IMR-90 (cell line): ENCODE results near the gene MAP7. TPM values are rescaled to one million over a fixed set of nuclear protein-coding genes. Genes with fewer than 3 reads are reported as not detected.

ENCODE experiments used
- ATAC-seq: fragments of 200-7000 bp; cut with Tn5 transposase; 2 replicates; pipeline ENCODE4 v1.9.1; 2020; ENCODE audit warnings: low read depth, mild to moderate bottlenecking, moderate library complexity
- Bru-seq: library from RNA; stranded (reverse); fragments of 400-500 nt; gene quantifications from one replicate; lab custom pipeline; 2021; lab: Mats Ljungman, UMichigan
- BruChase-seq, 2 experiments: library from RNA; stranded (reverse); fragments of 400-500 nt; gene quantifications; one replicate each; lab custom pipeline; 2021; lab: Mats Ljungman, UMichigan
- BruUV-seq: library from RNA; stranded (reverse); fragments of 400-500 nt; replicated peaks from 2 replicates; lab custom pipeline; 2021; lab: Mats Ljungman, UMichigan
- CTCF ChIA-PET: fragments of 300-600 bp; formaldehyde crosslinking; extraction: SDS; loops from one replicate; lab custom pipeline; 2021; ENCODE audit warnings: antibody characterized with exemption; lab: Yijun Ruan, JAX
- POLR2A ChIA-PET: fragments of 300-600 bp; sonication (Branson Sonifier 250); formaldehyde crosslinking; loops from one replicate; lab custom pipeline; 2022; ENCODE audit warnings: antibody characterized with exemption; ENCODE audit not compliant: unreplicated experiment; lab: Charles Lee
- DNase-seq: peaks from one replicate; pipeline ENCODE4 v3.0.0; 2013
- H2AFZ ChIP-seq: replicated peaks from 2 replicates; pipeline ENCODE3; 2013; ENCODE audit warnings: low read length, mild to moderate bottlenecking; ENCODE audit not compliant: poor library complexity
- H2AK5ac ChIP-seq: 2 replicates; pipeline ENCODE4 v1.6.1; 2013; ENCODE audit warnings: low read depth, low read length, inconsistent platforms
- H2AK9ac ChIP-seq: replicated peaks from 2 replicates; pipeline ENCODE3; 2013; ENCODE audit warnings: mild to moderate bottlenecking, low read depth, low read length, moderate library complexity; ENCODE audit not compliant: poor library complexity
- H2BK120ac ChIP-seq: 2 replicates; pipeline ENCODE4 v1.6.1; 2013; ENCODE audit warnings: low read depth, low read length, inconsistent platforms
- H2BK15ac ChIP-seq: 3 replicates; pipeline ENCODE4 v1.6.1; 2013; ENCODE audit warnings: low read depth, low read length, inconsistent platforms
- H2BK20ac ChIP-seq: 2 replicates; pipeline ENCODE4 v1.6.1; 2013; ENCODE audit warnings: low read depth, mild to moderate bottlenecking, inconsistent platforms, low read length, moderate library complexity
- H2BK5ac ChIP-seq: 2 replicates; pipeline ENCODE4 v1.6.1; 2013; ENCODE audit warnings: mild to moderate bottlenecking, low read depth, low read length, inconsistent platforms; ENCODE audit not compliant: poor library complexity, severe bottlenecking
- H3K14ac ChIP-seq: replicated peaks from 2 replicates; pipeline ENCODE4 v1.6.1; 2013; ENCODE audit warnings: low read depth, low read length, inconsistent platforms
- H3K18ac ChIP-seq: 2 replicates; pipeline ENCODE4 v1.6.1; 2013; ENCODE audit warnings: low read depth, low read length, control low read depth
- H3K23ac ChIP-seq: 2 replicates; pipeline ENCODE4 v1.6.1; 2013; ENCODE audit warnings: low read depth, low read length, inconsistent platforms
- H3K27ac ChIP-seq: 2 replicates; pipeline ENCODE4 v1.5.1; 2013; ENCODE audit warnings: mild to moderate bottlenecking, control low read depth, low read length; ENCODE audit not compliant: insufficient read depth
- H3K27me3 ChIP-seq: 2 replicates; pipeline ENCODE4 v1.6.1; 2013; ENCODE audit warnings: low read length; ENCODE audit not compliant: control insufficient read depth, insufficient read depth
- H3K36me3 ChIP-seq: 2 replicates; pipeline ENCODE4 v1.6.1; 2013; ENCODE audit warnings: low read length, mixed read lengths; ENCODE audit not compliant: control insufficient read depth, insufficient read depth
- H3K4ac ChIP-seq: 2 replicates; pipeline ENCODE4 v1.6.1; 2013; ENCODE audit warnings: low read depth, low read length, inconsistent platforms
- H3K4me1 ChIP-seq: 2 replicates; pipeline ENCODE4 v1.6.1; 2013; ENCODE audit warnings: low read length, mixed read lengths; ENCODE audit not compliant: control insufficient read depth, insufficient read depth
- H3K4me2 ChIP-seq: 2 replicates; pipeline ENCODE4 v1.6.1; 2013; ENCODE audit warnings: low read depth, mild to moderate bottlenecking, control low read depth, low read length, moderate library complexity
- H3K4me3 ChIP-seq: 2 replicates; pipeline ENCODE4 v1.5.1; 2013; ENCODE audit warnings: low read depth, mild to moderate bottlenecking, control low read depth, low read length, moderate library complexity; ENCODE audit not compliant: insufficient read depth
- H3K56ac ChIP-seq: 2 replicates; pipeline ENCODE4 v1.6.1; 2013; ENCODE audit warnings: low read length, inconsistent platforms; ENCODE audit not compliant: insufficient read depth; ENCODE audit errors: extremely low read depth
- H3K79me1 ChIP-seq, 2 experiments: 2 replicates each; pipeline ENCODE4 v1.6.1; 2013; ENCODE audit warnings: low read length in 2 of 2, inconsistent platforms in 1 of 2, low read depth in 1 of 2
- H3K9ac ChIP-seq: 2 replicates; pipeline ENCODE4 v1.6.1; 2013; ENCODE audit warnings: low read depth, low read length, control low read depth
- H3K9me1 ChIP-seq: 2 replicates; pipeline ENCODE4 v1.6.1; 2013; ENCODE audit warnings: low read length, inconsistent platforms; ENCODE audit not compliant: insufficient read depth
- H3K9me3 ChIP-seq: 2 replicates; pipeline ENCODE4 v1.6.1; 2013; ENCODE audit warnings: low read length; ENCODE audit not compliant: control insufficient read depth, insufficient read depth
- H4K20me1 ChIP-seq: 2 replicates; pipeline ENCODE4 v1.6.1; 2013; ENCODE audit warnings: low read length, inconsistent platforms; ENCODE audit not compliant: insufficient read depth
- H4K5ac ChIP-seq: 2 replicates; pipeline ENCODE4 v1.6.1; 2013; ENCODE audit warnings: mild to moderate bottlenecking, low read depth, low read length, control low read depth
- H4K8ac ChIP-seq, 2 experiments: 2 replicates each; pipeline ENCODE4 v1.6.1; 2013; ENCODE audit warnings: low read depth in 2 of 2, low read length in 2 of 2, control low read depth in 1 of 2, inconsistent platforms in 1 of 2
- H4K91ac ChIP-seq: 2 replicates; pipeline ENCODE4 v1.6.1; 2013; ENCODE audit warnings: low read depth, low read length, inconsistent platforms; ENCODE audit not compliant: insufficient read depth
- FOS ChIP-seq: fragments of 150-350 bp; IDR thresholded peaks from 2 replicates; pipeline ENCODE4 v1.6.1; 2016; ENCODE audit warnings: low read depth, low read length
- MXI1 ChIP-seq: IDR thresholded peaks from 2 replicates; pipeline ENCODE4 v1.6.1; 2012; ENCODE audit warnings: low read depth, mild to moderate bottlenecking, low read length, moderate library complexity, borderline replicate concordance
- RCOR1 ChIP-seq: IDR thresholded peaks from 2 replicates; pipeline ENCODE4 v1.6.1; 2012; ENCODE audit warnings: mild to moderate bottlenecking, low read length, improper control_type of control experiment; ENCODE audit not compliant: insufficient replicate concordance
- WGBS, 2 experiments: methylation state at CpG; one replicate each; pipeline versions ENCODE4 v1.1.5 to v1.1.7; 2013; ENCODE audit warnings: missing lambda C conversion rate in 2 of 2; ENCODE audit not compliant: insufficient read length in 1 of 2; ENCODE audit errors: extremely low coverage in 2 of 2; 5-methylcytosine and 5-hydroxymethylcytosine counted together
- dilution Hi-C: fragments of 300-500 bp; cut with HindIII; formaldehyde crosslinking; loops from one replicate; pipeline ENCODE4 v1.14.3; 2018; ENCODE audit warnings: low sequenced_read_pairs; ENCODE audit not compliant: unreplicated experiment
- in situ Hi-C: fragments of 300-500 bp; cut with MboI; formaldehyde crosslinking; loops from 3 replicates; pipeline ENCODE4 v1.14.3; 2019; ENCODE audit warnings: low sequenced_read_pairs, inconsistent platforms, mixed read lengths
- intact Hi-C: fragments of 100-400 bp; cut with micrococcal nuclease; formaldehyde crosslinking; loops from 2 replicates; pipeline ENCODE4 v1.10.0; 2022
- long read RNA-seq: library from polyadenylated mRNA; unstranded; transcript quantifications from one replicate; pipeline ENCODE4 v2.0.0, GENCODE V29; 2021; ENCODE audit not compliant: unreplicated experiment
- polyA plus RNA-seq, 3 experiments: library from polyadenylated mRNA; depleted of rRNA; stranded (reverse); fragments of >200 nt; gene quantifications; 2 replicates each; pipeline ENCODE4 v1.2.3, GENCODE V29; 2012; ENCODE audit warnings: low replicate concordance in 1 of 3
- total RNA-seq: library from RNA; depleted of rRNA; stranded (reverse); fragments of >200 nt; gene quantifications from 2 replicates; pipeline ENCODE4 v1.2.3, GENCODE V29; 2012; rRNA removed
- TF ChIP-seq, protein P1 (sequence below): fragments of 150-350 bp; IDR thresholded peaks from 2 replicates; pipeline ENCODE4 v1.6.1; 2016; ENCODE audit warnings: low read depth, mild to moderate bottlenecking, low read length, moderate library complexity, borderline replicate concordance
- TF ChIP-seq, protein P2 (sequence below): conservative IDR thresholded peaks from 2 replicates; pipeline ENCODE4 v1.5.1; 2012; ENCODE audit warnings: mild to moderate bottlenecking, low read depth, low read length, improper control_type of control experiment

The MAP7 gene
- total RNA-seq = 0.28 and 0.36 TPM in 2 replicates
- polyA plus RNA-seq (2012; rRNA removed) = 0.19 TPM in 2 replicates
- 0.18 and 0.22 TPM in 2 replicates for polyA plus RNA-seq (2012; cell fraction: cytosol; rRNA removed)
- 0.24 and 0.40 TPM in 2 replicates for polyA plus RNA-seq (2012; cell fraction: nucleus; rRNA removed; ENCODE audit: low replicate concordance)
- Bru-seq, nascent RNA = percentile 35 among the genes with signal in this experiment
- BruChase-seq, experiment 1, labeled RNA remaining after a 6-hour chase = percentile 32 among the genes with signal in this experiment
- percentile 32 among the genes with signal in this experiment for BruChase-seq, experiment 2, labeled RNA remaining after a 2-hour chase
- long read RNA-seq, full-length matches to known transcripts = 1 of 2 reads
- long read RNA-seq, partial matches to known transcripts = 1 of 2 reads
- long read RNA-seq, other reads (novel, unspliced or antisense) = 0 of 2 reads

DNA sequence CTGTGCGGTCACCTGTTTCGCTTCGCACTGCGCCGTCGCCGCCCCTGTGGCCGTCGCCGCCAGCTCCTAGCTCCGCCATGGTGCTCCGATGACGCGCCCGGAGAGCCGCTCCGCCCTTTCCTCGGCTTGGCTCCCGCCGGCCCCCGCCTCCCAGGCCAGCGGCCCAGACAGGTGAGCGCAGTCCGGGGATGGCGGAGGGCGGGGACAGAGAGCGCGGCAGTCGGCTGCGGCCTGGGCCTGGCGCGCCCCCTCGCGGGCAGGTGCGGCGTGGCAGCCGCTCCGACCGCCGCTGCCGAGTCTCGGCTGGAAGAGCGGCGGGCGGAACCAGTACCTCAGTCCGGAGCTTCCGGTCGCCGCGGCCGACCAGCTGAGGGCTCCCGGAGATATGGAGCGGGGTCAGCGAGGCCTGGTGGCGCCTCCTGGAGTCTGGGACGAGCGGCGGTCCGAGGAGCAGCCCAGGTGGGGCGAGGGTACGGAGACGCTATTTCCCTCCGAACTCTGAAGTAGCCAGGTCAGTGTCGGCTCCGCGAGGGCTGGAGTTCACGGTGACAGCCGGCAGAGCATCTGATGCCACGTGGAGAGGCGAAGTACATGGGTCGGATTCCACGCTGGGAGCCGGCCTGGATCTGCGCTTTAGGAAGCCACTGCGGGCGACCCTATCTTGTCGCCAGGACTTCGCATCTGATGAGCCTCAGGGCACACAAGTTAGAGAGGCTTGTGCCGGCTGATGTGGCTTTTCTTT is at the start of gene MAP7:
Gene MAP7 (minus strand): TSS at position 93 of the 742 bp plus-strand sequence. CDS start 14 bp downstream, at position 79.
- Histone ChIP-seq H2AFZ (peak within 1 kb of the TSS; percentile 91), H3K9me1 (no peaks in the 10 kb centered on the region), H4K20me1 (no peaks in the 10 kb centered on the region), H2AK9ac (peak within 1 kb of the TSS; percentile 20), H3K79me1 (no peaks in the 10 kb centered on the region), H3K18ac (no peak within 1 kb of the TSS), H2BK20ac (no peak within 1 kb of the TSS), H2BK5ac (no peak within 1 kb of the TSS), H2AK5ac (no peak within 1 kb of the TSS), H3K36me3 (peaks cover under 1% of the 10 kb centered on the region; the same call in 1 of the 2 replicates), H4K91ac (no peak within 1 kb of the TSS), H3K27me3 (peaks cover 27% of the 10 kb centered on the region), H3K27ac (no peak within 1 kb of the TSS), H3K56ac (no peak within 1 kb of the TSS), H4K5ac (no peak within 1 kb of the TSS), H3K23ac (peak within 1 kb of the TSS; percentile 89), H3K4me1 (peaks cover 3% of the 10 kb centered on the region; the same call in 1 of the 2 replicates), H4K8ac (no peak within 1 kb of the TSS), H3K14ac (no peak within 1 kb of the TSS), H3K4me3 (peak within 1 kb of the TSS; percentile 72), H2BK120ac (no peak within 1 kb of the TSS), H3K4me2 (peak within 1 kb of the TSS; percentile 89), H3K9ac (no peak within 1 kb of the TSS), H3K9me3 (no peaks in the 10 kb centered on the region), H3K4ac (no peak within 1 kb of the TSS), H2BK15ac (no peak within 1 kb of the TSS)
- WGBS, 2 experiments = 2% methylated on average over 46 of the region's 79 CpGs; no CpG with 5 or more reads in 1 of the 2 experiments
- BruUV-seq = no TSS peak
- CTCF ChIA-PET = interaction anchor here (0.6 to 1.3 kb wide), 7 partner anchors 9 to 371 kb away, joined by 3 to 8 read pairs (median 3); no protein-coding TSS in a partner anchor
- intact Hi-C loops (no loop called here), in situ Hi-C loops (no loop called here), dilution Hi-C loops (no loop called here)
- POLR2A ChIA-PET = no interaction called here
- TF ChIP-seq RCOR1 (no peak), FOS (no peak), MXI1 (peak; percentile 34; the same call in 1 of the 2 replicates)
- TF ChIP-seq, protein P1, sequence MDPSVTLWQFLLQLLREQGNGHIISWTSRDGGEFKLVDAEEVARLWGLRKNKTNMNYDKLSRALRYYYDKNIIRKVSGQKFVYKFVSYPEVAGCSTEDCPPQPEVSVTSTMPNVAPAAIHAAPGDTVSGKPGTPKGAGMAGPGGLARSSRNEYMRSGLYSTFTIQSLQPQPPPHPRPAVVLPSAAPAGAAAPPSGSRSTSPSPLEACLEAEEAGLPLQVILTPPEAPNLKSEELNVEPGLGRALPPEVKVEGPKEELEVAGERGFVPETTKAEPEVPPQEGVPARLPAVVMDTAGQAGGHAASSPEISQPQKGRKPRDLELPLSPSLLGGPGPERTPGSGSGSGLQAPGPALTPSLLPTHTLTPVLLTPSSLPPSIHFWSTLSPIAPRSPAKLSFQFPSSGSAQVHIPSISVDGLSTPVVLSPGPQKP = no peak
- TF ChIP-seq, protein P2, sequence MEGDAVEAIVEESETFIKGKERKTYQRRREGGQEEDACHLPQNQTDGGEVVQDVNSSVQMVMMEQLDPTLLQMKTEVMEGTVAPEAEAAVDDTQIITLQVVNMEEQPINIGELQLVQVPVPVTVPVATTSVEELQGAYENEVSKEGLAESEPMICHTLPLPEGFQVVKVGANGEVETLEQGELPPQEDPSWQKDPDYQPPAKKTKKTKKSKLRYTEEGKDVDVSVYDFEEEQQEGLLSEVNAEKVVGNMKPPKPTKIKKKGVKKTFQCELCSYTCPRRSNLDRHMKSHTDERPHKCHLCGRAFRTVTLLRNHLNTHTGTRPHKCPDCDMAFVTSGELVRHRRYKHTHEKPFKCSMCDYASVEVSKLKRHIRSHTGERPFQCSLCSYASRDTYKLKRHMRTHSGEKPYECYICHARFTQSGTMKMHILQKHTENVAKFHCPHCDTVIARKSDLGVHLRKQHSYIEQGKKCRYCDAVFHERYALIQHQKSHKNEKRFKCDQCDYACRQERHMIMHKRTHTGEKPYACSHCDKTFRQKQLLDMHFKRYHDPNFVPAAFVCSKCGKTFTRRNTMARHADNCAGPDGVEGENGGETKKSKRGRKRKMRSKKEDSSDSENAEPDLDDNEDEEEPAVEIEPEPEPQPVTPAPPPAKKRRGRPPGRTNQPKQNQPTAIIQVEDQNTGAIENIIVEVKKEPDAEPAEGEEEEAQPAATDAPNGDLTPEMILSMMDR = peak; percentile 61
- peak; percentile 18 for DNase-seq
- peak; percentile 82 for ATAC-seq
